ENCODE results near the gene MSH5. TPM values are rescaled to one million over a fixed set of nuclear protein-coding genes. Genes with fewer than 3 reads are reported as not detected.

The MSH5 gene
- total and polyA plus RNA-seq, 9 of the 15 experiments (the other 6 are each of a cell fraction or from before 2014, with no cell fraction given), result 12.5 to 104 (median 46.6) TPM

GRCh38 chr6:31725502-31726350 lies 14.1 kb upstream of the MSH5 start (continued):
- TF ChIP-seq NR1H2 (CRISPR knock-in tag; IDR thresholded peaks at IDR 0.05) (no peak), TCF7L2 (IDR thresholded peaks at IDR 0.05; ENCODE audit: low read depth, low read length) (no peak), KAT7 (CRISPR knock-in tag; IDR thresholded peaks at IDR 0.05; ENCODE audit: borderline replicate concordance) (peak; percentile 94), HCFC1 (IDR thresholded peaks at IDR 0.05; ENCODE audit: low read depth, low read length) (no peak), SREBF2 (CRISPR knock-in tag; IDR thresholded peaks at IDR 0.05) (0 out of 2 replicates have a peak, but pooled peaks have one; percentile 22), VEZF1 (CRISPR knock-in tag; IDR thresholded peaks at IDR 0.05) (no peak), HEY1 (CRISPR knock-in tag; IDR thresholded peaks at IDR 0.05; ENCODE audit: borderline replicate concordance) (no peak), ZNF263 (CRISPR knock-in tag; IDR thresholded peaks at IDR 0.05; ENCODE audit: borderline replicate concordance) (no peak), HDAC3 (IDR thresholded peaks at IDR 0.05; ENCODE audit: borderline replicate concordance, partially characterized antibody) (no peak), ETV1 (tag; conservative IDR thresholded peaks at IDR 0.05; ENCODE audit: low read depth) (peak; percentile 97), CBX3 (IDR thresholded peaks at IDR 0.05; ENCODE audit: borderline replicate concordance in 1 of 2, low read length in 2 of 2) (no peak), POLR3G (IDR thresholded peaks at IDR 0.05; ENCODE audit: extremely low read depth, insufficient read length, insufficient replicate concordance) (no peak), ZNF3 (CRISPR knock-in tag; IDR thresholded peaks at IDR 0.05) (no peak), TOE1 (IDR thresholded peaks at IDR 0.05; ENCODE audit: borderline replicate concordance) (no peak), TOE1 (CRISPR knock-in tag; IDR thresholded peaks at IDR 0.05; ENCODE audit: borderline replicate concordance, low read depth) (no peak), ZNF274 (IDR thresholded peaks at IDR 0.05; ENCODE audit: borderline replicate concordance, low read depth, low read length) (no peak), ZNF609 (CRISPR knock-in tag; IDR thresholded peaks at IDR 0.05; ENCODE audit: borderline replicate concordance) (no peak), MED1 (CRISPR knock-in tag; IDR thresholded peaks at IDR 0.05; ENCODE audit: borderline replicate concordance) (no peak)
